LNCaP clone FGC (cell line): Measurements from ENCODE around the gene LYRM1.

Experiments
- DNase-seq: peaks from one replicate; pipeline ENCODE4 v3.0.0-alpha.2; 2011; ENCODE audit warnings: low read depth
- H3K4me3 ChIP-seq: 2 replicates; pipeline ENCODE4 v1.5.1; 2011; ENCODE audit warnings: mild to moderate bottlenecking, low read depth, low read length, control low read depth
- TF ChIP-seq, protein P1 (sequence below): IDR thresholded peaks from 2 replicates; pipeline ENCODE4 v1.5.1; 2012; ENCODE audit warnings: mild to moderate bottlenecking; ENCODE audit not compliant: control insufficient read depth, insufficient read depth; ENCODE audit errors: extremely low read depth

The LYRM1 gene

DNA sequence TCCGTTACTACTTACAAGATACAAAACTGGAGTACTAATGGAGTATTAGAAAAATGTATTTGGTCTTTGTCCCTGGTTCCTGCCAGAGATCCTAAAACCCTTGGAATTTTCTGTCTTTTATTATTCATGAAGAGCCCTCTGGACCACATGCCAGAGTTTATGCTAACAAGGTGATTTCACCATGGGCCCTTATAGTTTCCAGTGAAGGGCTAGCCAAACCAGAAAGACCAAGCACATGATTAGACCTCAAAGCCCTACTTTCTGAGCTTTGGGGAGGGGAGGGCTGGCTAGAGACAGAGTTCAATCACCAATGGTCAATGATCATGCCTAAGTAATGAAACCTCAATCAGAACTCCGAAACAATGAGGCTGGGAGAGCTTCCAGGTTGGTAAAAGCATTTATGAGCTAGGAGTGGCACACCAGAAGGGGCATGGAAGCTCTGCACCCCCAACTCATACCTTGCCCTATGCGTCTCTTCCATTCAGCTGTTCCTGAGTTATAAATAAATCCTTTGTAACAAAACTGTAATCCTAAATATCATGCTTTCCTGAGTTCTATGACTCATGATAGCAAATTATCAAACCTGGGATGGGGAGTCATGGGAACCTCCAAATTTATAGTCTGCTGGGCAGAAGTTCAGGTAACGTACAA, 10.8 kb upstream of the LYRM1 start:
- DNase-seq = no peak
- TF ChIP-seq, protein P1, sequence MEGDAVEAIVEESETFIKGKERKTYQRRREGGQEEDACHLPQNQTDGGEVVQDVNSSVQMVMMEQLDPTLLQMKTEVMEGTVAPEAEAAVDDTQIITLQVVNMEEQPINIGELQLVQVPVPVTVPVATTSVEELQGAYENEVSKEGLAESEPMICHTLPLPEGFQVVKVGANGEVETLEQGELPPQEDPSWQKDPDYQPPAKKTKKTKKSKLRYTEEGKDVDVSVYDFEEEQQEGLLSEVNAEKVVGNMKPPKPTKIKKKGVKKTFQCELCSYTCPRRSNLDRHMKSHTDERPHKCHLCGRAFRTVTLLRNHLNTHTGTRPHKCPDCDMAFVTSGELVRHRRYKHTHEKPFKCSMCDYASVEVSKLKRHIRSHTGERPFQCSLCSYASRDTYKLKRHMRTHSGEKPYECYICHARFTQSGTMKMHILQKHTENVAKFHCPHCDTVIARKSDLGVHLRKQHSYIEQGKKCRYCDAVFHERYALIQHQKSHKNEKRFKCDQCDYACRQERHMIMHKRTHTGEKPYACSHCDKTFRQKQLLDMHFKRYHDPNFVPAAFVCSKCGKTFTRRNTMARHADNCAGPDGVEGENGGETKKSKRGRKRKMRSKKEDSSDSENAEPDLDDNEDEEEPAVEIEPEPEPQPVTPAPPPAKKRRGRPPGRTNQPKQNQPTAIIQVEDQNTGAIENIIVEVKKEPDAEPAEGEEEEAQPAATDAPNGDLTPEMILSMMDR = no peak
- H3K4me3 ChIP-seq = no peak overlapping the region

DNA sequence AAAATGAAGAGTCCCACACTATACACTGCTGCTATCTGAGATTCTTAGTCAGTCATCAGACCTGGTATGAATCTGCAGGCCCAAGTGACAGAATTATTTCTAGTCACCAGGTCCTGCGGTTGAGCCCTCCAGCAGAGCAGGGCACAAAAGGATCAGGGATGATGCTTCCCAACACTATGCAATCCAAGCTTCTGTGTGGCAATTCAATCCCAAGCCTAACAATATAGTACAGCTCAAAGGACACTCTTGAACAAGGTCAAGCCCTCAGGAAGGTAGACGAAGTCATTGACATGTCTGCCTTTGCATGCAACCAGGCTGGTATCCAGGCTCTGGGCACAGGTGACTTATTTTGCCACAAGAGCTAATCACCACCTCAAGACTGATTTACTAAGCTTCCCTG, 6.2 kb upstream of the LYRM1 start:
- TF ChIP-seq, protein P1 = no peak
- no peak for DNase-seq
- H3K4me3 ChIP-seq = no peak overlapping the region

DNA sequence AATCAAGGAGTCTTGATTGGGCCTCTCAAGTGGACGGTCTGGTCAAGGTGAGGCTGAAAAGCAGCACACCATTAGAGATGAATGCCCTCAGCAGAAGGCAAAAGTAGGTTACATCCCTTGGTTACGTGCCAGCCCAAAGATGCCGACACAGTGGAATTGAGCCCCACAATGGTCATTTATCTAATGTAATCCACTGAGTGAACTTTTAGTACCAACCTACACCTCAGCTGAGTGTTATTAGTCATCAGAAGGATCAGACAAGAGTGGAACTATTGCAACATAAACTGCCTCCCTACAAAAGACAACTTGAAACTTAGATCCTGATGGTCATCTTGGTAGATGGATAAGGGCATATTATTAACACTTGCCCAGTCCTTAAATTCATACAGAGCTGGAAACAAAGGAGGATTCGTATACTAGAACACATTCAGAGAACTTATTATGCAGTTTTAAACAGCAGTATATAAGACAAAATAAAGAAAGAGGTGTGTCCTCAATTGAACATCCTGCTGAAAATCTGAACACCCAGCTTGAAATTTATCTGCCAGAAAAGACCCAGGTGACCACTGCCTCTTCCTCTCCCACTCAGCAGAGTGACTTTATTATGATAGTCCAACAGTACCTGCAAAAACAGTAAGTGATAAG, 3.2 kb upstream of the LYRM1 start:
- TF ChIP-seq, protein P1 = no peak
- no peak overlapping the region for H3K4me3 ChIP-seq
- no peak for DNase-seq

DNA sequence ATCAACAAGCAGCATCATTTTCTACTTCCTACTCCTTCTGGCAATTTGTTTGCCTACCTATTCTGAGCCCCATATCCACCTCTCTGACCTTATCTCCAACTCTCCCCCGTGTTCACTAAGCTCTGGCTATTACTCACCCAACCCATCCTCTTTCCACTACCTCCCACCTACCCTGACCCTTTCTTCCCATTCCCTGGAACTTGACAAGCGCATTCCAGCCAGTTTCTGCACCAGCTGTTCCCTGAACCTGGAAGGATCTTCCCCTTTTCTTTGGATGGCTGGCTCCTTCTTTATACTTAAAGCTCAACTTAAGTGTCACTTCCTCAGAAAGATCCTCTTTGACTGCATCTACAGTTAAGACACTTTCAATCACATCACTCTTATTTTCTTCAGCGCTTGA, 2.6 kb upstream of the LYRM1 start:
- TF ChIP-seq, protein P1 = no peak
- no peak for DNase-seq
- no peak overlapping the region for H3K4me3 ChIP-seq

DNA sequence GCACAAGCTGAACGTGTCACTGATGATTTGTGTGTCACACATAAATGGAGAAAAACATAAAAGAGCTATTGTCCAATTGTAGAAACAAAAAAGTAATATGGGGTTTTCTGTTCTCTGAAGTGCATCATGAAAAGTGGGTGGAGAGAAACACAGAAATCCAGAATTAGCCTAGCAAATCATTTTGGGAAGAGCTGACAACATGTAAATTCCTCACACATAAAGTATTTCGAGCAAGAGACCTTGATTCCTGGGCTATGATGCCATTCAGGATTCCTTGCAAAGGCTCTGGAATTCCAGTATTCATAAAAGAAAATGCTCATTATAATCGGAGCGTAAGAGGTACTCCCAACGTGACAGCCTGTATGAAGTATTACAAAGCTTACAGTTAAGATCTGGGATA, 1.5 kb upstream of the LYRM1 start:
- TF ChIP-seq, protein P1 = no peak
- DNase-seq = no peak
- peak overlapping the region; percentile 86 for H3K4me3 ChIP-seq

DNA sequence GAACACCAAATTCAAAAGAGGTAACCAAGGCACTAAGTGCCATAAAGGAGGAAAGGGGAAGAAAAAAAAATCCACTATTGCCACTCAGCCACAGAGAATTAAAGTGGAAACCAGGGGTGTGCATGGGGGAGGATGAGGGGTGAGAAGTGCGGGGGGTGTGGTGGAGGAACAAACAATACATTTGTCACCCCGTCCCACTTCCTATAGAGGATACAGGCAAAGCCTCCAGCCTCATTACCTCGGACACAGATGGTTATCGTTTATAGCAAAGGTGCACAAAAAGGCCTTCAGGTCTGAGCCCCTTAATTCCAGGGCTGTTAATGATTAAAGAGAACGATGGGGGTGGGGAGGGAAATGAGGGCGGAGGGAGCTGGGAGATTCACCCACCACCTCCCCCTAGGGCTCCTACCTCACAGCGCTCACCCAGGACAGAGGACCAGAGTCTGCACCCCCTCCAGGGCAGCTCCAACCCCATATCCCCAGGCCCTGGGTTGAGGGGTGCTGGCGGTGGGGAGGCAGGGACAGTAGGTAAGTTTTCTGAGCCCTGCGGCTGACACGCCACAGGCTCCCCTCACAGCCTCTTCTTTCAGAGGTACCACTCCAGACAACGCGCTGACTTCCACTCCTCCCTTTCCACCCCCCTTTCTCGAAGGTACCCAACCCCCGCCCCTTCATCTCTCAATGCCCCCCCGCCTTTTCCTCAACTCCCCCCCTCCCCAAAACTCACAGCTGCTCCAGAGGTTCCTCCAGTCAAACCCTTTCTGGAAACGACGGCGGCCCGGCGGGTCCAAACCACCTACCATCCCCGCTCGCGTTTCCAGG, 883 bp upstream of the LYRM1 start:
- H3K4me3 ChIP-seq = peak overlapping the region; percentile 86
- no peak for DNase-seq
- TF ChIP-seq, protein P1 = no peak
